ENCODE measurements around the gene CHPF.

CHPF gene

GRCh38 chr2:219497495-219498279 lies 45.9 kb downstream of the CHPF start:
- TF ChIP-seq CTCF (IDR thresholded peaks at IDR 0.05) = no peak

GRCh38 chr2:219496825-219497494 lies 46.6 kb downstream of the CHPF start:
- no peak for TF ChIP-seq CTCF (IDR thresholded peaks at IDR 0.05)

- no peak for TF ChIP-seq CTCF (IDR thresholded peaks at IDR 0.05)
Observed at GRCh38 chr2:219496247-219496824, 47.3 kb downstream of the CHPF start.

GRCh38 chr2:219495531-219496122 lies 48.0 kb downstream of the CHPF start:
- no peak; the same call in none of the 2 replicates for TF ChIP-seq CTCF (IDR thresholded peaks at IDR 0.05)

GRCh38 chr2:219494952-219495530 lies 48.6 kb downstream of the CHPF start:
- TF ChIP-seq CTCF (IDR thresholded peaks at IDR 0.05) = 0 out of 2 replicates have a peak, but pooled peaks have one; percentile 49

GRCh38 chr2:219493086-219493485 lies 50.5 kb downstream of the CHPF start:
- no peak for TF ChIP-seq CTCF (IDR thresholded peaks at IDR 0.05)

GRCh38 chr2:219492575-219492974 lies 51.0 kb downstream of the CHPF start:
- no peak for TF ChIP-seq CTCF (IDR thresholded peaks at IDR 0.05)

All from LNCAP (cell line).